AG10803 (cell line): ENCODE results near the gene TMCO4.
A peak's percentile ranks its signal among the peaks of the same experiment; 100 is the strongest.

Experiments
- DNase-seq: peaks from one replicate; pipeline ENCODE4 v3.0.0; 2010; ENCODE audit warnings: low read depth
- H3K4me3 ChIP-seq: 2 replicates; pipeline ENCODE4 v1.5.1; 2011; ENCODE audit warnings: mild to moderate bottlenecking, low read length, control low read depth
- CTCF ChIP-seq: conservative IDR thresholded peaks from 2 replicates; pipeline ENCODE4 v1.5.1; 2011; ENCODE audit warnings: mild to moderate bottlenecking, low read length, control low read depth, inconsistent platforms

TMCO4 gene

GRCh38 chr1:19812875-19813642 lies 13.3 kb upstream of the TMCO4 start:
- no peak for DNase-seq
- TF ChIP-seq CTCF, result no peak
- H3K4me3 ChIP-seq, result no peak overlapping the region

- H3K4me3 ChIP-seq, result no peak overlapping the region
- DNase-seq, result peak; percentile 53
- TF ChIP-seq CTCF, result peak; percentile 68
Observed at GRCh38 chr1:19811206-19811851, 11.6 kb upstream of the TMCO4 start.

- no peak for TF ChIP-seq CTCF
- DNase-seq, result no peak
Observed at GRCh38 chr1:19809044-19809750, 9.5 kb upstream of the TMCO4 start.

GRCh38 chr1:19808351-19808750 lies 8.6 kb upstream of the TMCO4 start:
- DNase-seq, result no peak
- TF ChIP-seq CTCF, result no peak
- H3K4me3 ChIP-seq, result no peak overlapping the region

More at GRCh38 chr1:19809044-19809750, 9.5 kb upstream of the TMCO4 start:
- H3K4me3 ChIP-seq, result no peak overlapping the region

- no peak for TF ChIP-seq CTCF
- H3K4me3 ChIP-seq, result no peak overlapping the region
- no peak for DNase-seq
Observed at GRCh38 chr1:19804831-19805251, 5.1 kb upstream of the TMCO4 start.

GRCh38 chr1:19802269-19802668 lies 2.6 kb upstream of the TMCO4 start:
- TF ChIP-seq CTCF, result no peak
- no peak for DNase-seq
- no peak overlapping the region for H3K4me3 ChIP-seq
